GM04503 (cell line): Measurements from ENCODE around the gene CARM1.
"Not testable (repeated sequence)": the region's sequence is repeated elsewhere in the genome, so short reads cannot be mapped to it uniquely, and the experiment has no call there.

Experiments used
- DNase-seq: peaks from one replicate; pipeline ENCODE4 v3.0.0-alpha.2; 2012; ENCODE audit warnings: low read depth

Gene CARM1

DNA sequence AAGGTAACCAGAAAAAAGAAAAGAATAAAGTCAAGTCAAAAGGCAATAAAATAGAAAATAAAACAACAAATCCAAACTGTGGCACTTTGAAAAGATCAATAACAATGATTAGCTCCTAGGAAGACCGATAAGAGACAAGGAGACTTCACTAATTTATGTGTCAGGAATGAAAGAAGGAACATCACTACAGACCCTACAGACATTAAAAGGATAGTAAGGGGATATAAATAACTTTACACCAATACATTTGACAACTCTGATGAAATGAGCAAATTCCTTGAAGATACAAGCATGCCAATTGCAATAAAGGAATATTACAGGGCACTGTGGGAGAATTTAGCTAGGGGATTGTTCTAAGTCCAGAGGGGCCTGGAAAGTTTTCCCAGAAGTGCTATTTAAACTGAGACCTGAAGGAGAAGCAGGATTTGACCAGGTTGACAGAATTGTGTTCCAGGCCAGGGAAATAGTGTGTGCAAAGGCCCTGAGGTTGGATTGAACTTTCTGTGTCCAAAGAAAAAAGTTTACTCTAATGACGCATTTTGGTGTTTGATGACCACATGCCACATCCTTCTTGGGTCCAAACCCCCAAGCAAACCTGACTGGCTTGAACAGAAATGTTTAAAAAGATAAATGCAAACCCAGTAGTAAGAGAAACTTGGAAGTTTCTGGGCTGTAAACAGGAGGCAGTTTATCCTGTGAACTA is 24.7 kb upstream of the CARM1 start:
- DNase-seq: no peak

DNA sequence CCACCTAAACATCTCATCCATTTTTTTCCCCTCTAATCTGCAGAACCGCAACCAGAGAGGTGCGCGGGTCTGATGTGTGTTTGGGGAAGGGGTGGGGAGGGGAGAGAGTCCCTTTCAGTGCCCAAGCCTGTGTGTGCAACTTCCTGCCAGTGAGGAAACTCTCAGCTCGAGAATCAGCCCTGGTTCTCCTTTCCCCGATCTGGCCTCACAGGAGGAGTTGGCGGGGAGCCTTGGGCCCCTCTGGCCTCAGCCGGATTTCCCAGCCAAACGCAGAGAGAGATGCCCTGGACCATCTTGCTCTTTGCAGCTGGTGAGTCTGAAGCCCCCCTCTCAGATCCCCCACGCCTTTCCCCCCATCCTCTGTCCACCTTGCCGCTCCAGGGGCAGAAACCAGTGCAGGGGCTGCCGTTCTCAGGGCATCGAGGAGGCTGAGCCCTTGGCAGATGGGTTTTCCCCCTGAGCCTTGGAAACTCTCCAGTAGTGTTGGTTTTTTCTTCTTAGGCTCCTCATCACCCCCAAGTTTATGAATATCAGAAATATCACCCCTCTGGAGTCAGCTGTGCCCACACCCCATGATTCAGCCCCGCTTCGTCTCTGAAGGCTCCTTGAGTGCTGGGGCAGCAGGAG is 23.0 kb upstream of the CARM1 start, which contains the start of gene C19orf38:
Gene C19orf38 (plus strand): TSS at position 186 of the 627 bp plus-strand sequence. CDS start 94 bp downstream, at position 280.
- DNase-seq: no peak

DNA sequence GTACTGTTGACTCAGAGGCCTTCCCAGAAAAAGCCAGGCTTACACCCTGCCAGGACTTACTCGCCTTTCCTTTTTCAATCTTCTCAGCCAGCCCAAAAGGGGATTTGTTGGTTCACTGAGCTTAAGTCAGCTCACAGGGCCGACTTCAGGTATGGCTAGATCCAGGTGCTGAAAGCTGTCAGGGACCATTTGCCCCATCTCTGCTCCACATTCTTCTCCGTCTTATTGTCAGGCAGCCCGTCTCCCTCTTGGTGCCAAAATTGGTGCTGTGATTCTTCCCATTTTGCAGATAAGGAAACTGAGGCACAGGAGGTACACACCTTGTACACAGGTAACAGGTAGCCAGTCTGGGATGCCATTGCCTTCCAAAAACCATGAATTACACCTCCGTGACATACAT is 20.7 kb upstream of the CARM1 start:
- DNase-seq: no peak

DNA sequence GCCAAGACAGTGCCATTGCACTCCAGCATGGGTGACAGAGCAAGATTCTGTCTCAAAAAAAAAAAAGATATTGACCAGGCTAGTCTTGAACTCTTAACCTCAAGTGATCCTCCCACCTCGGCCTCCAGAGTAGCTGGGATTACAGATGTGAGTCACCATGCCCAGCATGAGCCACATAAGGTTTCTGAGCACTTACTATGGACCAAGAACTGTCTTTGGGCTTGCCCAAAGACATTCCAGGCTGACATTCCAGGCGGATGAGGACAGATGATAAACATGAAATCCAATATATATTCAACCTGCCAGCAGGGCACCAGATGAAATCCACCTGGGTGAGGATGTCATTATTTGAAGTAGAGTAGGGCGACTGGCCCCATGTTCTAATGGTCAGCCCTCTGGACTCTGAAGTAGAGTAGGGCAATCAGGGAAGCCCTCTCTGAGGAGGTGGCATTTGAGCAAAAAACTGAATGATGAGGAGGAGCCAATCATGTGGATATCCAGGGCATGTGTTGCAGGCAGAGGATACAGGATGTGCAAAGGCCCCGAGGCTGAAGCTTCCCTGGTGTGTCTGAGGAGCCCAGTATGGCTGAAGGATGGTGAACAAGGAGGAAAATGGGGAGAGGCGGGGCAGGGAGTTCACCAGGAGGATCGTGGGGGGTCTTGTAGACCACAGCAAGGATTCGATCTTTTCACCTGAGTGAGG is 19.1 kb upstream of the CARM1 start:
- peak; percentile 49 for DNase-seq

DNA sequence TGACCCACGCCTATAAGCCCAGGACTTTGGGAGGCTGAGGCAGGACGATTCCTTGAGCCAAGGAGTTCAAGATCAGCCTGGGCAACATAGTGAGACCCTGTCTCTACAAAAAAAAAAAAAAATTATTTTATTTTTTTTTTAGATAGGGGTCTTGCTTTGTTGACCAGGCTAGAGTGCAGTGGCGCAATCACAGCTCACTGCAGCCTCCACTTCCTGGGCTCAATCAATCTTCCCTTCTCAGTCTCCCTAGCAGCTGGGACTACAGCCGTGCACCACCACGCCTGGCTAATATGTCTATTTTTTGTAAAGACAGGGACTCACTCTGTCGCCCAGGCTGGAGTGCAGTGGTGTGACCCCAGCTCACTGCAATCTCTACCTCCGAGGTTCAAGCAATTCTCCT is 18.4 kb upstream of the CARM1 start:
- DNase-seq: no peak

DNA sequence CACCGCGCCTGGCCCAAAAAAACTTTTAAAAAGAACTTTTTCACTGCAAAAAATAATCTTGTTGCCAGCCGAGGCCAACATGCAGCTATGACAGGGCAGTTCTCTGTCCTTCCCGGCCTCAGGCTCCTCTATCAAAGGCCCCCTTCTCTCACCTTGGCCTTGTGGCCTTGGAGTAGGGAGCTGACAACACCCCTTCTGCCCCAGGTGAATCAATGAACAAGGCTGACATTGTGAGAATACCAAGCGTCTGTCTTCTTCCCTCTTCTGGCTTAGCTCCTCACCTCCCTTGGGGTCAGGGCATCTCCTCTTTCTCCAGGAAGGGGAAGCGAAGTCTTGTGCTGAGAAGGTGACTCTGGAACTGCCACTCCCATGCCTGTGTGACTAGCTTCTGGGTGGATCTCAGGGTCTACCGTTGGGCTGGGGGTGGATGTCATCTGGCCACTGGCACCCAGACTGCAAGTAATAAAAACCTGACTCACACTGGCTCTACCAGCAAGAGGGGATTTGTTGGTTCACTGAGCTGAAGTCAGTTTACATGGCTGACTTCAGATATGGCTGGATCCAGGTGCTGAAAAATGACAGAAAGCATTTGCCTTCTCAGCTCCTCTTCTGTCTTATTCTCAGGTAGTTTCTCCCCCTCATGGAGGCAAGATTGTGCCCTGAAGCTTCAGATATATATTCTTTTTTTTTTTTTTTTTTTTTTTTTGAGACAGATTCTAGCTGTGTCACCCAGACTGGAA is 16.8 kb upstream of the CARM1 start:
- DNase-seq: no peak

GRCh38 chr19:10855879-10856522 is 15.4 kb upstream of the CARM1 start:
- no peak for DNase-seq

DNA sequence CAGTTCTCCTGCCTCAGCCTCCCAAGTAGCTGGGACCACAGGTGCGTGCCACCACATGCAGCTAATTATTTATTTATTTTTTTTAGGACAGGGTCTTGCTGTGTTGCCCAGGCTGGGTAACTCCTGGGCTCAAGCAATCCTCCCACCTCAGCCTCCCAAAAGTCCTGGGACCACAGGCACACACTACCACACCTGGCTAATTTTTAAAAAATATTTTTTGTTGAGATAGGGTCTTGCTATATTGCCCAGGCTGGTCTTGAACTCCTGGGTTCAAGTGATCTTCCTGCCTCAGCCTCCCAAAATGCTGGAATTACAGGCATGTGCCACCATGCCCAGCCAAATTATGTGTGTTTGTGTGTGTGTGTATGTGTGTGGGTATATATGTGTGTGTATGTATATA is 14.5 kb upstream of the CARM1 start:
- DNase-seq: not testable (repeated sequence)

DNA sequence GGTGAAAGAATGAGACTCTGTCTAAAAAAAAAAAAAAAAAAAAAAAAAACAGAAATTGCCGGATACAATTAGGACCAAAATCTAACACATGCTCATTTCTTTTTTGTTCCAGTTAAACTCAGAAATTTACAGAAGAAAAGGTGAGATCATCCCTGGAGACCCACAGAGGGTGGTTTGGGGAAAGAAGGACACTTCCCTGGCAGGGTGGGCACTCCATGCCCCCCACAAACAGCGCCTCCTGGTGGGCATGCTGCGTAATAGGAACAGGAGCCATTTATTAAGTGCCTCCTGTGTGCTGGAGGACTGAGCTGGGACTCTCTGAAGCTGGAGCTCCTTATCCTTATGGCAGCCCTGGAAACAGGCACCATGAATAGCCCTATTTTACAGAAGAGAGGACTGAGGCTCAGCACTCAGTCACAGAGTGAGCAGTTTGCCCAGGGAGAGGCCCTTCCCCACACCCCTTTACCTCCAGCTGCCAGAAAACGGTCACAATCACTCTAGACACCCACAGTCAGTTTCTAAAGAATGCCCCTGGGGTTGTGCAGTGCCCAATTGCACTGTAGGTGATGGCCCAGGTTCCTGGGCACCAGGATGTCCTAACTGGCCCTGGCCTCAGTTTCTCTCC is 13.0 kb upstream of the CARM1 start:
- DNase-seq: no peak

GRCh38 chr19:10861103-10861651 is 10.2 kb upstream of the CARM1 start:
- no peak for DNase-seq

GRCh38 chr19:10862561-10863106 is 8.7 kb upstream of the CARM1 start:
- DNase-seq: no peak

- no peak for DNase-seq
Observed at GRCh38 chr19:10863107-10863717, 8.1 kb upstream of the CARM1 start.

DNA sequence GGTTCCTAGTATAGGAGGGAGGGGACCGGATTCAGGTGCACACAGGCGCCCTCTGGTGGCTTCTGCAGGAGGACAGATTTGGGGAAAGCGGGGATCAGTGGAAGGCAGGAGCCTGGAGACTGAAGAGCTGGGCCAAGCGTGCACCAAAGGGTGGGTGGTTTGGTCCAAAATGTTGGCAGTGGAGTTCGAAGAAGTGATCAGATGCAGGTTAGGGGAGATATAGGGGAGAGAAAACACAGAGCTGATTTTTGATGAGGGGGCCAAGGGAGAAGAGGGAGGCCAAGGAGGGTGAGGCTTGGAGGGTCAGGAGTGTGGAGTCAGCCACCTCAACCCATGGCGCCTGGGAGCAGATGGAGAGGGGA is 6.8 kb upstream of the CARM1 start:
- no peak for DNase-seq

DNA sequence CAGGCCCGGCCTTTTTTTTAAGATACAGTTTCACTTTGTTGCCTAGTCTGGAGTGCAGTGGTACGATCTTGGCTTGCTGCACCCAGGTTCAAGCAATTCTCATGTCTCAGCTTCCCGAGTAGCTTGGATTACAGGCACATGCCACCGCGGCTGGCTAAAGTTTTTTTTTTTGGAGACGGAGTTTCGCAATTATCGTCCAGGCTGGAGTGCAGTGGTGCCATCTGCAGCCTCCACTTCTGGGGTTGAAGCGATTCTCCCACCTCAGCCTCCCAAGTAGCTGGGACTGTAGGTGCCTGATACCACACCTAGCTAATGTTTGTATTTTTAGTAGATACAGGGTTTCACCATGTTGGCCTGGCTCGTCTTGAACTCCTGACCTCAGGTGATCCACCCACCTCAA is 4.9 kb upstream of the CARM1 start:
- no peak for DNase-seq

- no peak for DNase-seq
Observed at GRCh38 chr19:10868872-10869547, 2.3 kb upstream of the CARM1 start.

GRCh38 chr19:10869872-10870311 is 1.5 kb upstream of the CARM1 start:
- DNase-seq: not testable (repeated sequence)

DNA sequence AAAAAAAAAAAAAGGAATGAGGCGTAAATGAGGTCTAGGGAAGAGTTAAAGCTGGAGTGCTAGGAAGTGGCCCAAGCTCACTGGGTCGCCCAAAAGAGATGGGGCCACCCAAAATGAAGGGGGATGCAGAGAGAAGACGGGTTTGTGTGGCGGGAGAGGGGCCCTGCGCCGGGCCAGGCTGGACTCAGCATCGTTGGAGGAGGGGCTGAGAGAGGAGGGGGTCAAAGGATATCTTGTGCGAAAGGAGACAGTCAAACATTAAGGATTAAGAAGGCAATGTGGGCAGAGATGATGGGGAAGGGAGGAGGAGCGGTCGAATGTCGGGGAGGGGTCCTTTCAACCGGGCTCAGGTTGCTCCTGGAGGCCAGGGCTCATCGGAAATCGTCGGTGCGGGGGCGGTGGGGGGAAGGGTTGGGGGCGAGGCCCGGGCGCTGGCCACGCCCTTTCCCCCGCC is 825 bp upstream of the CARM1 start:
- DNase-seq: no peak

- DNase-seq: no peak
Observed at GRCh38 chr19:10871711-10872545, 575 bp downstream of the CARM1 start.
